CD4-positive, alpha-beta T cell treated with Interleukin-2 at 100 ng/mL for 4 hours (primary cell): ENCODE measurements around the gene COL17A1.

ENCODE experiments used
- DNase-seq: peaks from one replicate; pipeline ENCODE4 v3.0.0-alpha.2; 2020; ENCODE audit warnings: low spot score

Gene COL17A1

DNA sequence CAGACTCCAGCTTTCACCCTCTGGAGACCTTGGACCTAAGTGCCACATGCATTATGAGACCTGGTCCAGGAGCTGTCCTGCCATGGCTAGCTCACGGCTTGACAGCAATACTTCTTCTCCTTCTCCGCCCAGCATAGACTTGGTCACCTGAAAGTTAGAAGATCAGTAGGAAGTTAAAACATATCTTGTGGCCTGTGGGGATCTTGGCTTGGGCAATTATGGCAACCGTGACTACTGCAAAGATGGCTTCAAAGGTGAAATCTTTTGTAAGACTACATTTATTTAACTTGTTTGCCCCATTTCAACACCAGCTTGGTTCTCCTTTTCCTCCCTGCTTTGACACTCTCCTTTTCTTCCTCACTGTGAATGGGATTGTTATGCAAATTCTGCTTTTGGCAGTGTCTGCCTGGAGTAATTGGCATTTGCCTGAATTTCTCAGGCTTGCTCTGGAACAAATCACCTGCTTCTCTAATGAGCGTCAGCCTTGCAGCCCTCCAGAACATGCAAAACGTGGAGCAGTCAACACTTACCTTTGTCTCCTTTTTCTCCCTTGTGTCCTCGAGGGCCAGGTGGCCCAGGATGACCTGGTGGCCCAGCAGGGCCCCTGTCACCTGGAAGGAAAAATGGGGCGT is 53.4 kb downstream of the COL17A1 start:
- DNase-seq = no peak

DNA sequence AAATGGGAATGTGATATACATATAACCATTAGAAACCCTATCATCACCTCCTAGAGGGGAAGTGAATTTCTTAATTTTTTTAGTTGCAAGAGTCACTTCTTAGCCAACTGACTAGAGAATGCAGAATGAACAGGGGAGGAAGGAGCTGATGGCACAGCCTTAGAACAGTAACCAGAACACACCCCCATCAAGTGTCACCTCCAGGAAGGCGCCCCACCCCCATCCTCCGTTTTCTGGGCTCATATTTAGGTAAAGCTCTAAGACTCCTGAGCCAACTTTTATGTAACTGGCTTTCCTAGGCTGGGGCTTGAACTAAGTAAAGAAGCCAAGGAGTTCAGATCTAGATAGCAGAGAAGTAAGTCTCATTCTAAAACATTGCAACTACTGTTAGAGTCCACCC is 54.0 kb downstream of the COL17A1 start:
- no peak for DNase-seq

DNA sequence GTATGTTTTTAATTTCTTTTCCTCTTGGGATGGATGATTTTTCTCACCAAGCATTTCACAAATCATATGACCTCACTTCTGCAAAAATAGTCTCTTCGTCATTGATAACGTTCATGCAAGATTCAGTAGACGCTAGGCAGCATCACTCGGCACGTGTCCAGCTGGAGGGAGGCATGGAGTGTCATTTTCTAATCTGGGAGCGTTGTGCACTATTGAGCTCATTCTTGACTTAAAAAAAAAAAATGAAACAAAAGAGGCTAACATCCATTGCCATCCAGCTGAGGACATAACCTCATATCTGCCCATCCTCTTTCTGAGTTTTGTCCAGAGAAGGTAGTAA is 56.2 kb downstream of the COL17A1 start:
- no peak for DNase-seq

DNA sequence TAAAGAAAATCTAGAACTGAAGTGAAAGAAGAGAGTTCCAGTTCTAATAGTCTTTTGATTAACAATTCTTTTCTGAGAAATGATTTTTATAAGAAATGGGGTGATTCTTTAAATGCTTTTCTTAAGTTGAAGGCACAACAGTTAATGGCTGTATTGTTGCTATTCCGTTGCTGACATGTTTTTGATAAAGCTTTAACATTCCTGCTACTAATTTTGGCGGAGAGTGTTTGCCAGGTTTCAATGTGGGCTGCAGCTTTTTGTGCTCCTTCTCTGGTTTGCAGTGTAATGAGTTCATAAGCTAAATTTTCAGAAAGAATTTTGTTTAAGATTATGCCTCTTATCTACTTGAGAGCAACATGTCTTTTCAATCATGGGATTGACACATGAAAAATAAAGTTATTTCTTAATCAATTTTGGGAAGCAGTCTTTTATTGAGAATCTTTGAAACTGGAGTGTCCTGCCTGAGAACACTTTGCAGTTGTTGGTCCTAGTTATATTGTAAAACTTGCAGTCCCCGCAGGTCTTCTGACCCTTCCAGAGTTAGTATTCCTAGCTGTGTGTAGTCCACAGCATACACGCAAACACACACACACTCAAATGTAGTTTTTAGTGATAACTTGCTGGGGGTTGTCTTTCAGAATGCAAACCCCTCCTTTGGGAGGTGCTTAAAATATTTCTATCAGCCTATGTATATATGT is 56.7 kb downstream of the COL17A1 start:
- DNase-seq = no peak

DNA sequence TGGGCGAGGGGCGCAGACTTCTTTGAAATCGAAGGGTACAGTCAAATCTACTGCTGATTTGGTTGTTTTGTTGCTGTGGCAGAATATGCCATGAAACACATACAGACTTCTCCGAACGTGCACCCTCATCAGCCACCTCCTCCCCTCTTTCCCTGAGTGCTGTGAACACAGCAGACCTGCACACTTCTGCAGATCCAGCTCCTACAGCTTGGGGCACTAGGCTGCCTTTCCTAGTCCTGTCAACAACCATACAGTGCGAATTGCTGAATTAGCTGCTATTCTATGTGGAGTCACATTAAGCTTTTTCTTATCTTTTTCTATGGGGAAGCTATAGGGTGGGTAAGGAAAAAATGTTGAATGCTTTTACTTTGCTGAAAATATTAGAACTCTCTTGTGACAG is 57.5 kb downstream of the COL17A1 start:
- peak; percentile 13 for DNase-seq

DNA sequence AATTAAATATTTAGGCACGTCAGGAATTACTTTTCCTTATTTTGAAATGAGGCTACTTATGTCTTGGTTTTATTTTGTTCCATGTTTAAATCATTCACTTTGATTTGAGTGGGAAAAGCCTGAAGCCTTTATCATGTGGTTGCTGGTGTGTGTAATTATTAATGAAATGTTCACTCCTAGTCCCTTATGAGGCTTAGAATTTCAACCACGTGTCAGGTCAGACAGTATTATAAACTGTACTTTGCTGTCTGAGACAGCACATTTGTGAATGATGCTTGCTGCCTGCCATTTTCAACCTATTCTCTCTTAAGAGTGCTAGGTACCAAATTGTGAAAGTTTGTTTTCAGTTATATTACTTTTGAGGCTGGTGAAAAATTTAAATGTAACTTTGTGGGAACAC is 58.9 kb downstream of the COL17A1 start:
- DNase-seq = no peak

DNA sequence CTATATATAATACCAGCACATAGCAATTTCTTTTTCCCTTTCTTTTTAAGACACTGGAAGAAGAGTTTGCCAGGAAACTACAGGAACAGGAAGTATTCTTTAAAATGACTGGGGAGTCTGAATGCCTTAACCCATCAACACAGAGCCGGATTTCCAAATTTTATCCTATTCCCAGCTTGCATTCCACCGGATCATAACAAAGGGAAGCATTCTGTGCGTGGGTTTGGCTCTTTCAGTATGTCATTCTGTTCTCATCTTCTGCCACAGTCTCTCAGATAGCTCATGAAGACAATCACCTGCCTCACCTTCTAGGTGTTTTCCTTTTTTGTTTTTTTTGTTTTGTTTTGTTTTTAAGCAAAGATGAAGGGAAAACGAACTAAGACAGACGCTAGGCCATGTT is 60.2 kb downstream of the COL17A1 start:
- DNase-seq = no peak

DNA sequence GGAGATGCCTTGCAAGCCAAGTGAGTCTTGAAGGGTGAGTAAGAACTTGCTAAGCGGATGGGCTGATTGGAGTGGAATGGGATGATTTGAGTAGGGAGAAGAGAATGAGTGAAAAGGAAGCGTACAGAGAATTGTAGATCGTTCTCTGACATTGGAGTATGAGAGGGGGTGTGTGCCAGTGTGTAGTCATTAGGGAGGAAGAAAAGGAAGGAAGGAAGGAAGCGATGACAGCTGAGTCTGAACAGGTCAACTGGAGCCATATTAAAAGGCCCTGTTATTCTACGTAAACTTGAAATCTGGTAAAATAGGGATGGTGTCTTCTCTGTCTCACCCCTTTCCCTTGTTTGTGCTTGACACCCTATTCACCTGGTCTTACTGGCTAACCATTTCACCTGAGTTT is 63.7 kb downstream of the COL17A1 start:
- DNase-seq = no peak

DNA sequence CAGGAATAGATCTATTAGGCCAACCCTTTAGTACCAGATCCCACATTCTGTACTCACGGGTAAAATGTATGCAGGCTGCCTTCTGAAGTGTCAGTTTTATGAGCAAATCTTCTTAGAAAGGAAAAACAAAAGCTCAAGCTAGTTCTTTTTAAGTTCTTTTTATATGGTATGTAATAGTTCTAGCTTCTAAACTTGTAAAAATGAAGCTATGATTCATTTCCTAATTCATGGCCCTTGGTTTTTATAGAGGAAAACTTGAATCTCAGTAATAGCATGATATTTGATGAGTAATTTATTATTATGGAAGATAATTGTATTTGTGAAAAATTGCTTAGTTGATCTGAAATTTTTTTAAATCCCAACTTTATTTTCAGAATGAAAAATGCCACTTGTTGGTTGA is 64.4 kb downstream of the COL17A1 start:
- DNase-seq = no peak

DNA sequence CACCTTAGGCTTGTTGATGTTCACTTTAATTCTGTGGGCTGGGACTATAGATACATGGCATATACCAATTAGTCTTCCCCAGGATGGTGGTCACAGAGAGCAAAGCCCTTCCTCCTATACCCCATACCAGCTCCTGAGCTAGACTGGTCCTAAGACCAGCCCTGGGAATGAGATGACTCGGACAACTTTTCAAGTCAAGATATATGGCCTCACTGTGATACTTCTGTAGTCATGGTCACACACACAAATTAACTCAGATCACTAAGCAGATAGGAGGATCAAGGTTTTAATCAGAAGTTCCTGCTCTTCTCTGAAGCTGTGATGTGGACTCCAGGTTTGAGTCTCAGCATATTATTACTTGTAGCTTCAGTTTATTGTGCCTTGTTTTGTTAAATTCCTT is 65.7 kb downstream of the COL17A1 start:
- no peak for DNase-seq

DNA sequence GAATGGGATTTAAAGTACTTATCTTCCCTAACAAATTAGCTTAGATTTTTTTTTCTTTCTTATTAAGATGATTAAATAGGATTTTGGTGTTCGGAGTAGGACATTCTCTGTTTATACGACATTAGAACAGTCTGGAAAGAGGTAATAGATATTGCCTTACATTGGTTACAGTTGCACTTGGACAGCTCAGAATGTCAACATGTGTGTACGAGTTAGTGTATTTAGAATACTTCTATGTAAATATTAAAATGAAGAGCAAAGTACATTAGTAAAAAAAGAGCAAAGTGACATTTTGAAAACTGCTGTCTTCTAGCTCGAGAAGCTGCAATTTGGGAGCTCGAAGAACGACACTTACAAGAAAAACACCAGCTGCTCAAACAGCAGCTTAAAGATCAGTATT is 67.2 kb downstream of the COL17A1 start:
- DNase-seq = no peak

DNA sequence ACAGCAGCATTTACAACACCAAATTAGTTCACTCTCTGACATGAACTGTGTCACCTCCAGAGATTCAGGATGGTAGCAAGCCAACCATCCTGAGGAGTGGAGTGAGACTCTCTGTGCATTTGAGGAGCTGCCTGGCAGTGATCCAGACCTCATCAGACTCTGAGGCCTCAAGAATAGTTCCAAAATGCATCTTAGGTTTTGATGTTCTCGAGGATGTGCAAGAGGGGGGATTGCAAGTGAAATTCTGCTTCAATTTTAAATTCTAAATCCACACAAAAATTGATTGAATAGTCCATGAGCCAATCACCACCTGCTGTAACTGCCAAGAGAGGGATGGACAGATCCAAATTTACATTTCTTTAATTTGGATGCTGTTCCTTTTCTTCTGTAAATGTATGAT is 69.0 kb downstream of the COL17A1 start:
- no peak for DNase-seq

DNA sequence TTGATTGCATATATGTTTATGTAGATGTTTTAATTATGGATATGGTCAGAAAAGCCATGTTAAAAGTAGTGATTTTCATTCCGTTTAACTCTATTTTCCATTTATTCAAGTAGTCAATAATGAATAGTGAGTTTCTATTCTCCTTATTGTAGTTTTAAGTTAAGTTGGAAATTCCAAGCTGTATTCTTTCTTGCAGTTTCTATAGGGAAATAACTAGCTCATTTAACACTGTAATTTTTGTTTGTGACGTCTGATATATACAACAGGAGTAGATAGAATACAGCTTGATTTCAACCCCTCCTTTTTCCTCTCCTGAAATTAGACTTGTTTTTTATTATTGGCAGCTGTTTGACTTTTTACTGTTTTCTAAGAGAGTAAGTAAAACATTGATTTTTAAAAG is 71.5 kb downstream of the COL17A1 start:
- no peak for DNase-seq

DNA sequence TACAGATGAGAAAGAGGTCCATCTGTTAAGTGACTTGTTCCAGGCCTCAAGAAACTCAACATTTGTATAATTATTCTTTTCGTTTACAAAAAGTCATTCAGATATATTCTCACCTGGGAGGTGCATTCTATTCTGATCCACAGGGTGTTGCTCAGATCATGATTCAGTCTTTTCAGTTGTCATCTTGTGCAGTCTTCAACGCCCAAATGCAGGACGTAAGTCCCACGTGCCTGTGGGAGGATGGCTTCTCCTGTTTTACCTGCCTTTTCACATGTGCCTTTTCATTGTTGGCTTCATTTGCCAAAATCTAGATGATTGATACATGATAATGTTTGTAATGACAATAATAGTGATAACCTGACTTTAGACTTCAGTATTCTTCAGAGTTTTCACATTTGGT is 72.2 kb downstream of the COL17A1 start:
- DNase-seq = no peak

DNA sequence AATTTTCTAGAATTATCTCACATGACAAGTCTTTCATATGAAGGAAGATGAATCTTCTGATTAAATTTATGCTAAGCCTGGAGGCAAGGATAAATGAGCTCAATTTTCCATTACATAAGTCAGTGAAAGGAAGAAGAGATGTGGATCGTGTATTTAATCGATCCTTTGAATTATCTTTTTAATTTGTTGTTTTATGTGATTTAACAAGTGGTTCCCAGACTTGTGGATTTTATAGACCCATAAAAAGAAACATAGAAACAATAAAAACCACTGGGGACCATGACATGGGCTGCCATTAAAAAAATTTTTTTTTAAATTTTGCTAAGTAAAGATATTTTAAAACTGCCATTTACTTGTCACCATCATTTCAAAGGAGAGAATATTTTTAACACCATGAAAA is 73.8 kb downstream of the COL17A1 start:
- no peak for DNase-seq

DNA sequence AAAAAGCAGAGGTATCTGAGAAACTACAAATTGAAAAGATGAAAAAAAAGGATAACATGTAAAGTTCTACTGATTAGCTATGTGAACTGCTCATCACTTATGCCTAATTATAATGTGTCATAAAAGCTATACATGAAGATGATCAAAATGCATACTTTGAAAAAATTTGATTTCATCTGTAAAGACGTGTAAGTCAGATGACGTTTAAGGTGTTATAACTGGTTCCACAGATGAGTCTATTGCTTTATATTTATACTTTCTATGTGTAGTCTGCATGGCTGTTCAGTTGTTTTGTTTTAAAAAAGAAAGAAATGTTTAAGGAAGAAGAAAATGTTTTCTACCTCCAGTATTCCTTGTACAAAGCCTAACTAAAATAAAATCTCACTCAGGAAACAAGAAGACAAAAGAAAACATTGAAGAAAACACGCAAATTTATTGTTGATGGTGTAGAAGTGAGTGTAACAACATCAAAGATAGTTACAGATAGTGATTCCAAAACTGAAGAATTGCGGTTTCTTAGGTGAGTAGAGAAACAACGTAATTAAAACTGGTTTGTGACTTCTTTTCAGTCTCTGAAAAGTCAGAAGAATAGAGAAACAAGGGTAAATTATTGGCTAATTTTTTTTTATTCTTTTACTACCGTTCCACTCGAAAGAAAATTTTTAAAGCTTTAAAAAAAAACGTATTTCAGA is 80.4 kb downstream of the COL17A1 start:
- DNase-seq = no peak

DNA sequence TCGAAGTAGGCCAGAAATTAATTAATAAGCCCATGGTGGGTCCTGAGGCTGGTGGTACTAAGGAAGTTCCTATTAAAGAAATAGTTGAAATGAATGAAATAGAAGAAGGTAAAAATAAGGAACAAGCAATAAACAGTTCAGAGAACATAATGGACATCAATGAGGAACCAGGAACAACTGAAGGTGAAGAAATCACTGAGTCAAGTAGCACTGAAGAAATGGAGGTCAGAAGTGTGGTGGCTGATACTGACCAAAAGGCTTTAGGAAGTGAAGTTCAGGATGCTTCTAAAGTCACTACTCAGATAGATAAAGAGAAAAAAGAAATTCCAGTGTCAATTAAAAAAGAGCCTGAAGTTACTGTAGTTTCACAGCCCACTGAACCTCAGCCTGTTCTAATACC is 82.8 kb downstream of the COL17A1 start:
- no peak for DNase-seq

DNA sequence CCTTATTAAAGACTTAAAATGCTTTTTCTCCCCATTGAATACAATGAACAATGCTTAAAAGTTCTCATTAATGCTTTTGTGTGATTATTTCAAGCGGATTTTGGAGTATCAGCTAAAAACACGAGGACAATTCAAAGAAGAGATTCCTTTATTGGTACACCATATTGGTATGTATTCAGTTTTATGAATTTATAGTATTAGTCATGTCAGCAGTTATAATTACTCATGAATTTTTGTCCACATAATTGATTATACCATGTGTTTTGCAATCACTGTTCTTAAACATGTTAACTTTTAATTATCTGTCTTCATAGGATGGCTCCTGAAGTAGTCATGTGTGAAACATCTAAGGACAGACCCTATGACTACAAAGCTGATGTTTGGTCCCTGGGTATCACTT is 86.9 kb downstream of the COL17A1 start:
- DNase-seq = no peak

DNA sequence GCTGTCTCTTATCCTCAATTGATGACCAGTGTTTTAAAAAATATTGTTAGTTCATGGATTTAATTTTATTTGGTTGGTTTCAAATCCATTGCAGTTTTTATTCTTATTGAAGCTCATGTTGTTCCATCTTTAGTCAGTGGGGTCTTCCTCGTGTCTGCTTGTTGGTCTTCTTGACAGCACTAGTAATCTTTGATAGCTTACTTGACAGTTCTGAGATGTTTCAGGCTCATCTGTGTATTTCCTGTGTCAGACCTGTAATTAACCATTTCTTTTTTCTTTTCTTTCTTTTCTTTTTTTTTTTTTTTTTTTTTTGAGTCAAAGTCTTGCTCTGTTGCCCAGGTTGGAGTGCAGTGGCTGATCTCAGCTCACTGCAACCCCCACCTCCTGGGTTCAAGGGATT is 90.5 kb downstream of the COL17A1 start:
- DNase-seq = no peak

DNA sequence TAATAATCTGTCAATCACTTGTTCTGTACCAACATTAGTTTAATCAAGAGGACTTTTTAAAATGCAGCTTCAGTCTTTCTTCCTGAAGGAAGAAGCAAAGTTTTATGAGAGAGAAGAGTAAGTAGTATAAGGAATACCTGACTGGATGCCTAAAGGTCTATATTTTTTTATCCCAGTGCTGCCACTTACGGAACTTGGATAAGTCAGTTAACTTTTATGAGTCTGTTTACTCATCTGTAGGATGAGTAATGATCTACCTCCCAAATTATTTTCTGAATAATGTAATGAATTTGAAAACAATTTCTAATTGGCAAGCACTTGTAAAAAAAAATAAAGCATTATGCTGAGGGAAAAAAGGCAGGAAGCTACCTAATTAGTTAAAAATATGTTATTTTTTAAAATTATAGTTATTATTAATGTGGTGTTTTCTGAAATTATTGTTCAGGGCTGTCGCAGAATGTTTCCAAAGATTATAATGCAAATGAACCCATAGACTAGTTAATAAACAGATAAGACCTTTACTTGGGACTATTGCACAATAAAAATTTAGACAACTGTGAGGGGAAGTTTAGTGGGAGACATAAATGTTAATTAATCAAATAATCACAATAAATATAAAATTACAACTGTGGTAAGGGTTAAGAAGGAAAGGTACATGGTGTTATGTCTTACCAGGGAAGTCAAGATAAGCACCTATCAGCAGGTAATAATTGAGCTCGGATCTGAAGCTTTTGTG is 94.1 kb downstream of the COL17A1 start:
- DNase-seq = no peak

DNA sequence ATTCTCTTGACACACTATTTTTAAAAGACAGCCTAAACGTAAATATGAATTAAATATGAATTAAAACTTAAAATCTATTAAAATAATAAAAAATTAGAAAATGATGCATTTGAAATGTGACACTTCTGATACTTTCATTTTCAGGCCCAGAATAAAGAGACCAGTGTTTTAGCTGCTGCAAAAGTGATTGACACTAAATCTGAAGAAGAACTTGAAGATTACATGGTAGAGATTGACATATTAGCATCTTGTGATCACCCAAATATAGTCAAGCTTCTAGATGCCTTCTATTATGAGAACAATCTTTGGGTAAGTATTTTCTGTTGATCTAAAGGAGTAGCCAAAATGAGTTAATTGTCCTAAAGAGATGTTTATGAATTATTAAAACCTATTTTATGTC is 95.1 kb downstream of the COL17A1 start:
- no peak for DNase-seq

DNA sequence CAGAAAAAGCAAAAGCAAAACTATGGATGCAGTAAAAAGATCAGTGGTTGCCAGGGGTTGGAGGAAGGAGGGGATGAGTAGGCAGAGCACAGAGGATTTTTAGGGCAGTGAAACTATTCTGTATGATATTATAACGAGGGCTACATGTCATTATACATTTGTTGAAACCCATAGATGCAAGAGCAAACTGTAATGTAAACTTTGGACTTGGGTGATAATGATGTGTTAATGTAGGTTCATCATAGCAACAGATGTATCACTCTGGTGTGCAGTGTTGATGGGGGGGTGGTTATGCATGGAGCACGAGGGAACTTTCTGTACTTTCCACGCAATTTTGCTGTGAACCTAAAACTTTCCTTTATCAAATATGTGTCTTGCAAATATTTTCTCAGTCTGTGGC is 95.6 kb downstream of the COL17A1 start:
- DNase-seq = no peak

DNA sequence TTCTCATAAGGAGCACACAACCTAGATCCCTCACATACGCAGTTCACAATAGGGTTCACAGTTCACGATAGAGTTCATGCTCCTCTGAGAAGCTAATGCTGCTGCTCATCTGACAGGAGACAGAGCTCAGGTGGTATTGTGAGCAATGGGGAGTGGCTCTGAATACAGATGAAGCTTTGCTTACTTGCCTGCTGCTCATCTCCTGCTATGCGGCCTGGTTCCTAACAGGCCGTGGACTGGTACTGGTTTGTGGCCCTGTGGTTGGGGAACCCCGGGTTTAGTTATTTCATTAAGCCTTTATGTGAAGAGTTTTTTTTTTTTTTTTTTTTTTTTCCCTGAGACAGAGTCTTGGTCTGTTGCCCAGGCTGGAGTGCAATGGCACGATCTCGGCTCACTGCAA is 99.3 kb downstream of the COL17A1 start:
- DNase-seq = peak; percentile 44
